GM12891 (cell line): ENCODE results near the gene CLDN1.

Source experiments
- POLR2A ChIP-seq: IDR thresholded peaks from 2 replicates; pipeline ENCODE4 v1.6.1; 2011; ENCODE audit warnings: low read depth, low read length, control low read depth
- POLR2AphosphoS5 ChIP-seq: IDR thresholded peaks from 2 replicates; pipeline ENCODE4 v1.6.1; 2011; ENCODE audit warnings: low read depth, low read length, control low read depth

- TF ChIP-seq POLR2A, result no peak
- no peak for TF ChIP-seq POLR2AphosphoS5
These were observed 55.3 kb downstream of the CLDN1 start for GRCh38 chr3:190266913-190267290.
